OCI-LY1 (cell line): ENCODE results near the gene DOCK1.

Experiments
- CTCF ChIP-seq: fragments of 200-600 bp; sonication (generic), shearing (Covaris generic); IDR thresholded peaks from 2 replicates; pipeline ENCODE4 v1.5.1; 2017; ENCODE audit warnings: mild to moderate bottlenecking, antibody characterized with exemption, low read length, moderate library complexity, mixed read lengths
- EZH2 ChIP-seq: fragments of 200-600 bp; sonication (generic), shearing (Covaris generic); IDR thresholded peaks from 2 replicates; pipeline ENCODE4 v1.8.0; 2017; ENCODE audit warnings: borderline replicate concordance, mixed run types, mild to moderate bottlenecking, antibody characterized with exemption, low read length, moderate library complexity, mixed read lengths

- TF ChIP-seq CTCF (no peak), EZH2 (no peak)
Observed at GRCh38 chr10:126953886-126954285, 48.7 kb downstream of the DOCK1 start.
